M059J (cell line): Measurements from ENCODE around the gene TFIP11. TPM values are rescaled to one million over a fixed set of nuclear protein-coding genes. Genes with fewer than 3 reads are reported as not detected.

ENCODE experiments used
- DNase-seq: peaks from one replicate; pipeline ENCODE4 v3.0.0-alpha.2; 2012; ENCODE audit warnings: low read depth
- total RNA-seq: library from RNA; depleted of rRNA; stranded (reverse); fragments of >200 nt; shearing (Covaris generic); gene quantifications from 2 replicates; pipeline ENCODE4 v1.2.3, GENCODE V29; 2014; rRNA removed

TFIP11 gene
- total RNA-seq, result 15.4 and 19.1 TPM in 2 replicates

DNA sequence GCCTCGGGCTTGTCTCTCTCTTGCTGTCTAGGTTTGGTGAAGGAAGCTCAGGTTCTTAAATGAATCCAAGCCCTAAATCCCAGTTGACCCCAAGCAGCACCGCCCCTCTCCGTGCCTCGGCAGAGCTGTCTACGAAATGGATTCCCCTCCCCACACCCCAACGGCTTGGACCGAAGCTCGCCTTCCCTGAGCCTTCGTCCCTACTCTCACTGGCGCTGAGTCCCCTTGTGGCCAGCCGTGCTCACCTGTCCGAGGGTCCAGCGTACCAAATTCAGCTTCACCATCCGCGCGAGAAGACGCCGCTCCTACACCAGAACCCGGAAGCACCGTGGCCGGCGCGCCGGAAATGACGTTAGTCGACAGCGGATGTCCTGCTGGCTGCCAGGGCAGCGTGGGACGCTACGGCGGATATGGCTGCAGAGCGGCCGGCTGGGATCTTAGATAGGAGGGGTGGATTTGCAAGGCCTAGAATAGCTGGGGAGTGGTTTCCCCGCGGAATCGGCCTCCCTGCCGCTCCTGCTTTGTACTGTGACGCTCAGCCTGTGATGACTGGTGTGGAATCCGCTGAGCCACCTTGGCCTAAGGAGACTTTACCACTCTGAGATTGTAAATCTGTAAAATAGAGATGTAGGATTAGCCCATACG, at the start of gene TFIP11:
Gene TFIP11, minus strand, starts transcription at position 325 of the 645 bp plus-strand sequence. CDS start 2,201 bp downstream, outside the sequence.
- peak; percentile 87 for DNase-seq

DNA sequence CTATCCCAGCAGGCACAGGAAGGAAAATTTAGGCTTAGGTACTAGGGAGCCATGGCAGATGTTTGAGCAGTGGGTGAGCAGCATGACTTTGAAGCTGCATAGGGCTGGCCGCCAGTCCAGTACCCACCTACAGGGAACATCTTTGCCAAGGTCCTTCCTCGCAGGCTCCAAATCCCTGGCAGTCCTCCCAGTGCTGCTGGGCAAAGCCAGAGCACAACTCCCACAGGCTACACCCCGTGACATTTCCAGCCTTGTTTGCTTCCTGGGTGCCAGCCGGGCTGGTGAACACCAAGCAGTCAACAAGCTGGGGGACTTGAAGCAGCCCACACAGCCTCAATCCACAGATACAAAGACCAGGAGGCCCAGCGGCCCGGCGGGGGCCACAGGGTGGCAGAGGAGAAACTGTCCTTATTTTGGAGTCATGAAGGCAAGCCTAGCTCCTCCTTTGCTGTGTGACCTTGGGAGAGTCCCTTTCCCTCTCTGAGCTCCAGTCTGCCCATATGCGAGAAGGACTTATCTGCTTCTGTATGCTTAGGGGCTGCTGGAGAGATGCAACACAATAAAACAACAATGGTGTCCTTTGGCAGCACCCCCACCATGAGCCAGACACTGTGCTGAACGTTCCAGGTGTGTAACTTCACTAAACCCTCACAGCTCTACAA, 49.6 kb upstream of the TFIP11 start:
- DNase-seq, result no peak

DNA sequence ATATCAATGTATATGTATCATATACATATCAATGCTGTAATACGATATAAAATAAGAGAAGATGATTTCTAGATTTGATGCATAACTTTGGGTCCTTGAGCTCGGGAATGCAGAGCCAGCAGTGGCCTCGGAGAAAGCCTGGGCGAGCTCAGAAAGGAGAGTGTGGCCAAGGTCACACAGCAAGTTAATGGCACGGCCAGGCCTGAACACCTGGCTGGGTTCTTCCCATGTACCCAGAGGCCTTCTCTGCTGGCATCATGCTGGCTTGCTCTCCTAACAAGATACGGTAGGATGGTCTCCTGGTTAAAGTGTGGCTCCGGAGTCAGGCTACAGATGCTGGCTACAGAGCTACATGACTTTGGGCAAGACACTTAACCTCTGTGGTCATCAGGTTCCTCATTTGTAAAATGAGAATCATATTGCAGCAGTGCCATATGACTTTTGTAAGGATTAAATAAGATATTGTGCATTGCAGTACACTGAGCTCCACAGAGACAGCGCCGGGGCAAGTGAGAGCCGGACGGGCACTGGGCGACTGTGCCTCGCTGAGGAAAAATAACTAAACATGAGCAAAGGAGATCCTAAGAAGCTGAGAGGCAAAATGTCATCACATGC, 47.8 kb upstream of the TFIP11 start:
- no peak for DNase-seq

DNA sequence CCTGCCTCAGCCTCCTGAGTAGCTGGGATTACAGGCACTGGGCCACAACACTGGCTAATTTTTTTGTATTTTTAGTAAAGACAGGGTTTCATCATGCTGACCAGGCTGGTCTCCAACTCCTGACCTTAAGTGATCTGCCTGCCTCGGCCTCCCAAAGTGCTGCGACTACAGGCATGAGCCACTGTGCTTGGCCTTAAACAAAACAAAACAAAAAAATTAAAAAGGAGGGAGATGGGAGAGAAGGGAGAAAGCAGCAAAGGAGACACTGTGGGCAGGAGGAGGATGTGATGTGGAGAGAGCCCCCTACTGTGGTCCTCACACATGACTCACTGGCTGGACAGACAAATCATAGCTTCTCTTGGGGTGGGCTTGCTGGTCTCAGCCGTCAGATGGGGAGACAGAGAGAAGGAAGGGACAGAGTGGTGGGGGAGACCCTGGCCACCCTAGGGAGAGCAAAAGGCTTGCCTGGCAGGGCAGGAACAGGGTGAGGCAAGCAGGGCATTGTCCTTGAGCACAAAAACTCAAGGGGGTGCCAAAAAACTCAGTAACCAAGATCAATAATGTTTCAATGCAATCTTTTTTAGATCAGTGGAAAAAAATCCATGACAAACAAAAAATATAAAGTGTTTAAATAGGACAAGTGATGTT, 46.1 kb upstream of the TFIP11 start:
- DNase-seq, result no peak

DNA sequence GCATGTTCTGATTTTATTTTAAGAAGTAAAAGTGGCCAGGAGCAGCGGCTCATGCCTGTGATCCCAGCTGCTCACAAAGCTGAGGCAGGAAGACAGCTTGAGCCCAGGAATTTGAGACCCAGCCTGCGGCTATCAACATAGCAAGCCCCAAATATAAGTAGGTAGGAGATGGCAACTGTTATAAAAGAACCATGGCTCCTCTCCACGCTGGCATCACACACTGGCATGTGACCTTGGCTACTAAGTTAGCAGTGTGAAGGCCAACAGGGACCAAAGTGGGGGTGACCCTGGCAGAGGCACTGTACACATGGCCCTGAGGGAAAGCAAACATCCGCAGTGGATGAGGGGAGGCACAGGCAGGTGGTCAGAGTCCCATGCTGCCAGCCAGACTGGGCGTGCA, 44.6 kb upstream of the TFIP11 start:
- no peak for DNase-seq

DNA sequence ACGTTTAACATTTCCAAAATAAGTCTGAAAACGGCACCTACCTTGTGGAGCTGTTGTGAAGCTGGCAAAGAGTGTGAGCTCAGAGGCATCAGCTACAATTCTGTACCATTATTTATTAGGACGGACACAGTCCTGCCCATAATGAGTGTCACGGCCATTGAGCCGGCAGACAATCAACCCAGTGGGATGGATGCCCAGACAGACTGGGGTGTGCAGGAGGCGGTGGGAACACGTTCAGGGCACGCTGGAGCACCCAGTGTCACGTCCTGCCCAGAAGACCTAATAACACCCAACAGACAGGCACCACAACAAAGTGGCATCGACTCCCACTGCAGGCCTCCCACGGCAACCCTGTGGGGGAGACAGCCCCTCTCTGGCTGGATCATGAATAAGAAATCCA, 43.2 kb upstream of the TFIP11 start:
- no peak for DNase-seq

DNA sequence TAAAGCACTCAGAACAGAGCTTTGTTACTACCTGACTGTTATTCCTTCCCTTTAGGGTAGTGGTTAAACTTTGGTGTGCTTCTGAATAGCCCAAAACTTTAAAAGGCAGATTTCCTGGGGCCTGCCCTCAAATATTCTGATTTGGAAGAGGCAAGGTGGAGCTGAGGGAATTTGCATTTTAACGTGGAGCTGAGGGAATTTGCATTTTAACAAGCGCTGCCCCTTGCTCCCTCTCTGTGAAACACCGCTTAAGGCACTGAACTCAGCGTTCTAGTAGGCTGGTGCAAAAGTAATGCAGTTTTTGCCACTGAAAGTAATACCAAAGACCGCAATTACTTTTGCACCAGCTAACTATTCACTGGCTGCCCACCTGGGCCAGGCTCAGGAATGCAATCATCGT, 42.7 kb upstream of the TFIP11 start:
- no peak for DNase-seq

DNA sequence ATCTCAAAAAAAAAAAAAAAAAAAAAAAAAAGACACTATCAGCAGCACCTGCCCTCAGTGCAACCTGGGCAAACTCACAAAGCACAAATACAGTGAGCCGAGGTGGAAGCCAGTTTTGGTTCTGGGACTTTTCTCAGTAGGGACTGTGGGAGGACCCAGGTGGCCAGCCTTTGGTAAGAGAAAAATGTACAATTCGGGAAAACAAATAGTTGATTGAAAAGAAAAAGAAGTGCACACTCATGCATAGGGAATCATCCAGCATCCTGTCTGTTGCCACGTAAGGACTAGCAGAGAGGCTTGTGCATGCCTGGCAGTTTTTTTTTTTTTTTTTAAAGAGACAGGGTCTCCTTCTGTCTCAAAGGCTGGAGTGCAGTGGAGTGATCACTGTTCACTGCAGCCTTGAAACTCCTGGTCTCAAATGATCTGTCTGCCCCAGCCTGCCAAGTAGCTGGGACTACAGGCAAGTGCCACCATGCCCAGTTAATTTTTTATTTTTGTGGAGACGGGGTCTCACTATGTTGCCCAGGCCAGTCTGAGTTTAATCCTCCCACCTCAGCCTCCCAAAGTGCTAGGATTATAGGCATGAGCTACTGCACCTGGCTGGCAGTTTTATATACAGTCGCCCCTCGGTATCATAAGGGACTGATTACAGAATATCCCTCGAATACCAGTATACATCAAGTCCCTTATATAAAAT, 40.9 kb upstream of the TFIP11 start:
- DNase-seq, result peak; percentile 86

DNA sequence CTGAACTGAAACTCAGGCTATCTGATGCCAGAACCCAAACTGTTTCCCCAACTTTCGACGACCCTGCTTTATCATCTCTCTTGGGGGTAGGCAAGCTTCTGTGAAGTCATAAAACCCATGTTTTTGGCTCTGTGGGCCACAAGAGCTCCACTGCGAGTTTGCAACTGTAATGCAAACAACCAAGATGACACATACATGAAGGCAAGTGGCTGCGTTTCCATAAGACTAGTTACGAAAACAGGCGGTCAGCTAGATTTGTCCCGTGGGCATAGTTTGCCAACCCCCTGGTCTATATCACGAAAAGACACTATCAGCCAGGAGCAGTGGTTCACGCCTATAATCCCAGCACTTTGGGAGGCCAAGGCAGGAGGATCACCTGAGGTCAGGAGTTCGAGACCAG, 40.2 kb upstream of the TFIP11 start:
- no peak for DNase-seq

DNA sequence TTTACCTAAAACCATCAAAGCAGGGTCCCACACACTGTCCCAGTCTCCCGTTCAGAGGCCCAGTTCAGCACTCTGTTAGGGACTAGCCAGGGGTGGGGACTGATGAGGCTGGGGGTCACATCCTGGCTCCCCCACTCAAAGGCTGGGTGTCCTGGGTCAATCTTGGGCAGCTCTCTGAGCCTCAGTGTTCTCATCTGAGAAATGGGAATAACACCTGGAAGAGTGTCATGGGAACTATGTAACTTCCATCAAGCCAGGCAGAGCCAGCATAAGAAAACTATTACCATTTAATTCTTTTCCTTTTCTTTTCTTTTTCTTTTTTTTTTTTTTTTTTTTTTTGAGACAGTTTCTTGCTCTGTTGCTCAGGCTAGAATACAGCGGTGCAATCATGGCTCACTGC, 39.3 kb upstream of the TFIP11 start:
- no peak for DNase-seq

DNA sequence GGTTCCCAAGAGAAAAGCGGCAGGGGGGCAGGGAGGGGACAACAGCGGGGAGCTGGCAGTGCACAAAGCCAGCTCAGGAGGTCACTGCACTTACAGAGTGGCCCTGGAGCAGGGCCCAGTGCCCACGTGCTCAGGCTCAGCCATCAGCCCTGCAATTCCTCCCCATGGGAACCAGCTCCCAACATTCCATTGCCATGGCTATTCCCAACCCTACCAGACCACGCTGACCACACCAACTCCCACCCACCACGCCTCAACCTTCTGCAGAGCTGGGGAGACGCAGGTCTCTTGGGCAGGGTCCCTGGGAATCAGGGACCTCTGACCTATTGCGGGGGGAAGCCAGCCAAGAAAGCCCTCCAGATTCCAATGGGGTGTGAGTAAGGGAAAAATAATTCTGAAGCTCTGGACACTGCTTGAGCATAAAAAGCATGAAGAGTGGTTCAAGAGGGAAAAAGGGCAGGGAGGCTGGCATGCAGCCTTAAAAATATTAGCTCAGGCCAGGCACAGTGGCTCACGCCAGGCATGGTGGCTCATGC, 38.3 kb upstream of the TFIP11 start:
- DNase-seq, result peak; percentile 95

DNA sequence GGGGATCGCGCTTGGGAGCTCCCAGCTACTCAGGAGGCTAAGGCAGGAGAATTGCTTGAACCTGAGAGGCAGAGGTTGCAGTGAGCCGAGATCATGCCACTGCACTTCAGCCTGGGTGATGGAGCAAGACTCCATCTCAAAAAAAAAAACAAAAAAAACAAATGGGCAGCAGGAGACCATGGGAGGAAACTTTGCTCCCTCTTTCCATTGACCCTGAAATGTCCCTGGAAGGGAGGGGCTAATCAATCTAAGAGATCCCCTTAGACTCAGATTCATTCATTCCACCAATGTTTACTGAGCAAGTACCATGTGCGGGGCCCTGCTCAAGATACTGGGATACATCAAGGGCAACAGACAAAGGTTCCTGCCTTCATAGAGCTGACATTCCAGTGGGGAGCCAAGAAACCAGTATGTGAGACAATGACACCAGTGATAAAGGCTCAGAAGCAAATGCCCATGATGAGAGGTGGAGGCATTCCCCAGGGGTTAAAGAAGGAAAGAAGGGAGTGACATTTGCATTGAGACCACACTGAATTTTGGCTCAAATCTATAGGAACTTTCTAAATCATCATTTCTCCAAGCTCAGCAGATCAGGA, 37.7 kb upstream of the TFIP11 start:
- no peak for DNase-seq

DNA sequence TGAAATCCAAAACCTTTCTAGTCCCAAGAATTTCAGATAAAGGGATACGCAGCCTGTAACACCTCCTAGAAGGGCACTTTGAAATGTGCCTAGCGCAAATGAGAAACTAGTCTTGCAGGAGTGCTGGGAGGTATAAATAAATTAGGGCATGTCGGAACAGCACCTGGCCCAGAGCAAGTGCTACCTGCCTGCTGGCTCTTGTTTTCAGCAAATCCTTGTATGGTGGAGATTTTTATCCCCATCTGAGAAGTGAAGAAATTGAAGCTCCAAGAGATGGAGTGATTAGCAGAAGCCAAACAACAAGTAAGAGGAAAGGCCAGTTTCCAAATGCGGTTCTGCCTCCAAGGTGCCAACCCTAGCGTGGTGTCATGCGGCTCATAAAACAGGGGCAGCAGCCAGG, 36.7 kb upstream of the TFIP11 start:
- no peak for DNase-seq

DNA sequence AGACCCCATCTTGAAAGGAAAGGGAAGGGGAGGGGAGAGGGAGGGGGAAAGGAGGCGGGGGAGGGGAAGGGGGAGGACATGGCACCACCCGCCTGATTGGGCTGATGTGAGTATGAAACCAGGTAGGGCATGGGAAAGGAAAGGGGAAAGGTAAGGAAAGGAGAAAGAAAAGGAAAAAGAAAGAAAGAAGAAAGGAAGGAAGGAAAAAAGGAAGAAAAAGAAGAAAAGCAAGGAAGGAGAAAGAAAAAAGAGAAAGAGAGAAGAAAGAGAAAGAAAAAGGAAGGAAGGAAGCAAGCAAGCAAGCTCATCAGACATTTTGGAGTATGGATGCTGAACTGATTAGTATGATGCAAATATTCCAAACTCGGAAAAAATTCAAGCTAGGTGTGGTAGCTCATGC, 36.0 kb upstream of the TFIP11 start:
- no peak for DNase-seq

DNA sequence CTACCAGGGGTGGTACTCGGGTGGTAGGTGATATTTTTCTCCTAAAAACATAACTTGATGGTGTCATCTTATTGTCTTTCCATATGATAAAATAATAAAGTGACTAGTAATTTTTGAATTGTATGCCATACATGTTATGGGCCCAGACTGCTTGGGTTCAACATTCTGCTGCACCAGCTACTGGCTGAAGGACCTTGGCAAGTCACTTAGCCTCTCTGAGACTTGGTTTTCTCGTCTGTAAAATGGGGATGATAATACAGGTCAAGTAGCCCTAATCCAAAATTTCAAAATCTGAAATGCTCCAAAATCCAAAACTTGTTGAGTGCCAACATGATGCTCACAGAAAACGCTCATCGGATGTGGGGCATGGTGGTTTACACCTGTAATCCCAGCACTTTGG, 35.6 kb upstream of the TFIP11 start:
- no peak for DNase-seq

DNA sequence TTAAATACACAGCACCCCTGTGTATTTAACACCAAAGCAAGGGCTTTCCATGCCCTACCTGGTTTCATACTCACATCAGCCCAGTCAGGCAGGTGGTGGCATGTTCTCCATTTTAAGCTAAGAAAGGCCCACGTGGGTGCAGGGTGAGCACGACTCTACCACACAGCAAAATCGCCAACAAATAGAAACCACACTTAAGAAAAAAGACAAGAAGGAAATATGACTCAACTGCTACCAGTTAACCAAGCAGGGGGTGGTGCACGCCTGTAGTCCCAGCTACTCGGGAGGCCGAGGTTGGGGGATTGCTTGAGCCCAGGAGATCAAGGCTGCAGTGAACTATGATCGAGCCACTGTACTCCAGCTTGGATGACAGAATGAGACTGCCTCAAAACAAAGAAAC, 35.2 kb upstream of the TFIP11 start:
- no peak for DNase-seq

DNA sequence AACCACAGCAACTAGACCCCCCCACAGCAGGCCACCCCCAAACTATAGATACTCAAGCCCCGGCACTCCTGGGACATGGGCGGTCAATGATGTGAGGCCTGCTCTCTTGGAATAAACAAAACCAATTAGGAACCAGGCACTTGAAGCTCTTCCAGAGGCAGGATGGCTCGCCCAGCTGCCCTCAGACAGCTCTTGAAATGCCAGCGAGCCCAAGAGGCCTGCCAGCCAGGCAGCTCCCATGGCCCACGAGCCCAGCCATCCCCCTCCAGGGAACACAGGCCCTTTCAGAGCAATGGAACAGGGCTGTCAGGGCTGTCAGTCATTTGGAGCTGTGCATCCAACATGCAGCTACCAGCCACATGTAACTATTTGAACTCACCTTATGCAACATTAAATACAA, 34.0 kb upstream of the TFIP11 start:
- no peak for DNase-seq

DNA sequence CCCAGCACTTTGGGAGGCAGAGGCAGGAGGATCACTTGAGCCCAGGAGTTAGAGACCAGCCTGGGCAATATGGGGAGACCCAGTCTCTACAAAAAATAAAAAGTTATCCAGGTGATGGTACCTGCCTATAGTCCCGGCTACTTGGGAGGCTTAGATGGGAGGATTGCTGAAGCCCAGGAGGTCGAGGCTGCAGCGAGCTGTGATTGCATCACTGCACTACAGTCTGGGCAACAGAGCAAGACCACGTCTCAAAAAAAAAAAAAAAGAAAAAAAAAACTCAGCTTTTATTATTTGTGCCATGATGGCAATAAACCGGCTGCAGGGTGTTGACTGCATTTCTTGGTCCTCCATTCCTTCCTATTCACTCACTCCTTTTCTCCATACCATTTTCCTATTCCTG, 33.6 kb upstream of the TFIP11 start:
- no peak for DNase-seq

DNA sequence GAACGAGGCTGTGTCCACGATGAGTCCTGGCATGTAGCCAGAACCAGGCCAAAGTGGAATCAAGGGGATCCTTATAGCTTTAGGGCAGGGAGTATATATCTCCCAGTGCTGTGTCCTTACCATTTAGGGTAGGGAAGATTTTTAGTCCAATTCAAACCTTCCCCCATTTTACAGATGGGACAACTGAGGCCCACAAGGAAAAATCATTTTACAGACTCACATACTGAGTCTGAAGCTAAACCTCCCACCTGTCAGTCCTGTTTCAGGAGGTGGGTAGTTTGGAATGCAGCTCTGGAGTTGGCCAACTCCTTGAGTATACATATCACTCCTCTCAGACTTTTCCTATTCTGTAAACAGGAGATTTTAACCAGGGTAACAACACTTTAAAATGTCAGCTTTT, 33.1 kb upstream of the TFIP11 start:
- DNase-seq, result no peak

DNA sequence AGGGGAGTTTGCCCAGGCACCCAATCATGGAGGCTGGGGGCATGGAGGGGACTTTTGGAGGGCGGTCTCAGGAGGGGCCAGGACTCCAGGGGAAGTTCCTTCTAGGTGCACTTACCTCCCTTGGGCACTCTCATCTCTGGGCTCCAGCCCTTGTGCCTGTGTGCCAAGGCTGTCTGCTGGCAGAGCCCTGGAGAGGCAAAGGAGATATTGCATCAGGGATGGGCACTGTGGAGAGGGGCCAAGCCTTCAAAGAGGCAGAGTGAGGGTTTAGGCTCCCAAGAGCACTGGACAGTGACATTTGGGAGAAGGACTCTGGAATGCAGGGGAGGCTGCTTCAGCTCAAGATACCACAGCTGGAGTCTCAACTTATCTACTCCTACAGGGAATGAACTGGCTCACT, 32.2 kb upstream of the TFIP11 start:
- DNase-seq, result no peak

DNA sequence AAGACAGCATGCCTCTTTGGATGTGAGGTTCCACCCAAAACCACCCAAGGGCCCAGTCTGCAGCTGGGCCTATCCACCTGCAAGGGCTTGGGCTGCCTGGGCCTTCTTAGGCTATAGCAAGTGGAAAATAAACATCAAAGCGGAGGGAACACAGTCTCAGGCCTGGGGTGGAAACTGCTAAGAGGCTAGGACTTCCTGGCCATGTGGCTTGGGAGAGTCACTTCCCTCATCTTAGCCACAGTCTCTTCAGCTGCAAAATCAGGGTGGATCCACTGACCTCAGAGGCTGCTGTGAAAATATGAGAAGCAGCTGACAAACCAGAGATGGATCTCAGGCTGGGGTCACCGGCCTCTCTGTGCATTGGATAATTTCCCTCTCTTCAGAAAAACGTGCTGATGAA, 30.6 kb upstream of the TFIP11 start:
- no peak for DNase-seq
